Panc1 (cell line): ENCODE data around the gene SMAP2. TPM values are rescaled to one million over a fixed set of nuclear protein-coding genes. Genes with fewer than 3 reads are reported as not detected.

Experiments
- ATAC-seq: fragments of 200-7000 bp; cut with Tn5 transposase; 2 replicates; pipeline ENCODE4 v1.9.1; 2020; ENCODE audit warnings: mild to moderate bottlenecking, moderate library complexity
- BruUV-seq: library from RNA; stranded (reverse); fragments of 400-500 nt; replicated peaks from 2 replicates; lab custom pipeline; 2021; lab: Mats Ljungman, UMichigan
- CTCF ChIA-PET: fragments of 300-600 bp; sonication (Branson Sonifier 250); formaldehyde crosslinking; loops from one replicate; lab custom pipeline; 2022; ENCODE audit warnings: antibody characterized with exemption; lab: Charles Lee
- POLR2A ChIA-PET: fragments of 300-600 bp; sonication (Branson Sonifier 250); formaldehyde crosslinking; loops from one replicate; lab custom pipeline; 2022; ENCODE audit warnings: antibody characterized with exemption; lab: Charles Lee
- DNase-seq: peaks from one replicate; pipeline ENCODE4 v3.0.0-alpha.2; 2010; ENCODE audit warnings: low read depth, low spot score
- H3K27ac ChIP-seq: 2 replicates; pipeline ENCODE4 v1.5.1; 2011; ENCODE audit warnings: mild to moderate bottlenecking, low read length, inconsistent platforms
- H3K27me3 ChIP-seq: fragments of 200-500 bp; sonication (Bioruptor generic); 2 replicates; pipeline ENCODE4 v1.6.0; 2014; ENCODE audit warnings: low read length, inconsistent platforms; ENCODE audit not compliant: control insufficient read depth, insufficient read depth
- H3K36me3 ChIP-seq: fragments of 200-500 bp; sonication (Bioruptor generic); 2 replicates; pipeline ENCODE4 v1.5.1; 2014; ENCODE audit warnings: inconsistent platforms, mild to moderate bottlenecking, low read length, moderate library complexity; ENCODE audit not compliant: control insufficient read depth, insufficient read depth
- H3K4me1 ChIP-seq: 2 replicates; pipeline ENCODE4 v1.5.1; 2011; ENCODE audit warnings: inconsistent platforms, mild to moderate bottlenecking, low read length, moderate library complexity; ENCODE audit not compliant: control insufficient read depth, insufficient read depth
- H3K4me3 ChIP-seq, 2 experiments: 2 replicates each; pipeline ENCODE4 v1.5.1; 2011 to 2012; ENCODE audit warnings: low read depth in 2 of 2, low read length in 2 of 2, mild to moderate bottlenecking in 2 of 2, inconsistent platforms in 1 of 2, moderate library complexity in 1 of 2
- H3K9me3 ChIP-seq: fragments of 200-500 bp; sonication (Bioruptor generic); 2 replicates; pipeline ENCODE4 v1.5.1; 2014; ENCODE audit warnings: low read depth, mild to moderate bottlenecking, inconsistent platforms, low read length, moderate library complexity; ENCODE audit not compliant: control insufficient read depth, insufficient read depth
- CTCF ChIP-seq: fragments of 450-650 bp; IDR thresholded peaks from 2 replicates; pipeline ENCODE4 v1.5.1; 2017; ENCODE audit warnings: mild to moderate bottlenecking
- POLR2AphosphoS5 ChIP-seq: IDR thresholded peaks from 2 replicates; pipeline ENCODE4 v1.6.1; 2012; ENCODE audit warnings: mild to moderate bottlenecking, low read depth, low read length, moderate library complexity
- REST ChIP-seq, 2 experiments: IDR thresholded peaks; 2 replicates each; pipeline ENCODE4 v1.6.1; 2011 to 2012; ENCODE audit warnings: low read depth in 2 of 2, control low read depth in 1 of 2, low read length in 1 of 2, mild to moderate bottlenecking in 1 of 2, moderate library complexity in 1 of 2; ENCODE audit not compliant: insufficient read depth in 1 of 2
- SIN3A ChIP-seq: IDR thresholded peaks from 2 replicates; pipeline ENCODE4 v1.6.1; 2012; ENCODE audit warnings: low read depth, mild to moderate bottlenecking, low read length, moderate library complexity, borderline replicate concordance; ENCODE audit not compliant: insufficient read depth
- TCF7L2 ChIP-seq: IDR thresholded peaks from 2 replicates; pipeline ENCODE4 v1.6.1; 2011; ENCODE audit warnings: mild to moderate bottlenecking, low read depth, low read length, inconsistent platforms
- in situ Hi-C: cut with HindIII; loops from 2 replicates; pipeline ENCODE4 v1.10.0; 2016; ENCODE audit warnings: low sequenced_read_pairs, low pct_unique_long_range_greater_than_20kb
- intact Hi-C: fragments of 100-400 bp; cut with micrococcal nuclease; formaldehyde crosslinking; loops from one replicate; pipeline ENCODE4 v1.10.0; 2022; ENCODE audit not compliant: unreplicated experiment
- total RNA-seq: library from RNA; stranded (reverse); gene quantifications from one replicate; pipeline ENCODE4 v1.2.1, GENCODE V29; 2021; ENCODE audit not compliant: unreplicated experiment

SMAP2 gene
- total RNA-seq, 1 experiment from 2014 or later: 21.5 TPM

GRCh38 chr1:40383095-40383487, 9.6 kb downstream of the SMAP2 start:
- no peaks in the 10 kb centered on the region for H3K9me3 ChIP-seq
- H3K36me3 ChIP-seq: no peaks in the 10 kb centered on the region
- peak overlapping the region; percentile 73 for H3K27ac ChIP-seq
- intact Hi-C loops (no loop called here), in situ Hi-C loops (no loop called here)
- CTCF ChIA-PET: interaction anchor here (1.1 to 1.2 kb wide), 2 partner anchors 10 to 19 kb away, joined by 3 to 7 read pairs; partner anchors contain the start of gene SMAP2
- TF ChIP-seq POLR2AphosphoS5 (no peak), TCF7L2 (no peak), REST (IDR thresholded peaks at IDR 0.05; ENCODE audit: insufficient read depth in 1 of 2, low read depth in 2 of 2, low read length in 1 of 2) (no peak), CTCF (no peak), SIN3A (no peak)
- no TSS peak for BruUV-seq
- peaks cover 63% of the 10 kb centered on the region for H3K4me1 ChIP-seq
- DNase-seq (peak; percentile 50), ATAC-seq (peak; percentile 87)
- peak overlapping the region in 1 of 2 experiments; percentile 42; a peak in 2 of 4 replicates for H3K4me3 ChIP-seq
- H3K27me3 ChIP-seq: no peaks in the 10 kb centered on the region
- POLR2A ChIA-PET: no interaction called here

- H3K4me3 ChIP-seq: peak overlapping the region in 1 of 2 experiments; percentile 42; a peak in 2 of 4 replicates
- no peaks in the 10 kb centered on the region for H3K9me3 ChIP-seq
- peak; percentile 61 for ATAC-seq
Observed at GRCh38 chr1:40383488-40384412, 10.2 kb downstream of the SMAP2 start.

More at GRCh38 chr1:40383488-40384412, 10.2 kb downstream of the SMAP2 start:
- Histone ChIP-seq H3K36me3 (no peaks in the 10 kb centered on the region), H3K27me3 (no peaks in the 10 kb centered on the region), H3K27ac (peak overlapping the region; percentile 73), H3K4me1 (peaks cover 63% of the 10 kb centered on the region)
- no TSS peak for BruUV-seq
- POLR2A ChIA-PET: no interaction called here
- TF ChIP-seq CTCF: no peak
- TF ChIP-seq REST (IDR thresholded peaks at IDR 0.05; ENCODE audit: insufficient read depth in 1 of 2, low read depth in 2 of 2, low read length in 1 of 2): no peak
- peak; percentile 53; the same call in 1 of the 2 replicates for TF ChIP-seq TCF7L2
- TF ChIP-seq POLR2AphosphoS5: no peak
- TF ChIP-seq SIN3A: no peak
- intact Hi-C loops (no loop called here), in situ Hi-C loops (no loop called here)
- CTCF ChIA-PET: no interaction called here
- DNase-seq: no peak
